ENCODE results near the gene HS3ST4.
"Not testable (repeated sequence)": the region's sequence is repeated elsewhere in the genome, so short reads cannot be mapped to it uniquely, and the experiment has no call there.

Gene HS3ST4

DNA sequence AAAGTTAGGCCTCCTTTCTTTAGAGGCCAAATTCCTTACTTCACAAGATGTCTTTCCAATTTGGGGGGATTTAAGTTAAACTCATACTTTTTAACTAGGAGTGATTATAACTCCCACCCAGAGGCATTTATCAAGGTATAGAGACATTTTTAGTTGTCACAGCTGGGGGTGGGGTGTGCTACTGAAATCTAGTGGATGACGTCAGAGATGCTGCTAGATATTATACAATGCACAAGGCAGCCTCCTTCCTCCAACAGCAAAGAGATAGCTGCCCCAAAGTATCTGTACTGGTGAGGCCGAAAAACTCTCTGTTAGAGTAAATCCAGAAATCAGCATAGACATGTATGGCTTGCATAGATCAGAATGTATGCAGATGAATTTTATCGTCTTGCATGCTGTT lies 324.0 kb downstream of the HS3ST4 start:
- no peak for DNase-seq

DNA sequence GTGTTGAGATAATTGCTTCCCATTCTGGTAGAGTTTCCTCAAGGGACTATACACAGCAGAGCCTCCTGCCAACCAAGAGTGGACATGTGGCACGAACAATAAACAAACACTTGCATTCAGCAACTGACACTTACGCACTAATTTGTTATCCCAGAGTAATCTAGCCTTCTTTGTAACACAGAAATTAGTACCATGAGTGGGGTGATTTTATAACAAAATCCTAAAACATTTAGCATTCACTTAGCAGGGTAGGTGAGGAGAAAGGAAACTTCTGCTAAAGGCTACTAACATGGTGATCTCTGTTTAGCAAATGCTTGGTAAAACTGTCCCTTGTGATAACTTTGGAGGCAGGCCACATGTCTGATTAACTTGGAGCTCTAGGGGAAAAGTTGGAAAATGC lies 325.2 kb downstream of the HS3ST4 start:
- no peak for DNase-seq

DNA sequence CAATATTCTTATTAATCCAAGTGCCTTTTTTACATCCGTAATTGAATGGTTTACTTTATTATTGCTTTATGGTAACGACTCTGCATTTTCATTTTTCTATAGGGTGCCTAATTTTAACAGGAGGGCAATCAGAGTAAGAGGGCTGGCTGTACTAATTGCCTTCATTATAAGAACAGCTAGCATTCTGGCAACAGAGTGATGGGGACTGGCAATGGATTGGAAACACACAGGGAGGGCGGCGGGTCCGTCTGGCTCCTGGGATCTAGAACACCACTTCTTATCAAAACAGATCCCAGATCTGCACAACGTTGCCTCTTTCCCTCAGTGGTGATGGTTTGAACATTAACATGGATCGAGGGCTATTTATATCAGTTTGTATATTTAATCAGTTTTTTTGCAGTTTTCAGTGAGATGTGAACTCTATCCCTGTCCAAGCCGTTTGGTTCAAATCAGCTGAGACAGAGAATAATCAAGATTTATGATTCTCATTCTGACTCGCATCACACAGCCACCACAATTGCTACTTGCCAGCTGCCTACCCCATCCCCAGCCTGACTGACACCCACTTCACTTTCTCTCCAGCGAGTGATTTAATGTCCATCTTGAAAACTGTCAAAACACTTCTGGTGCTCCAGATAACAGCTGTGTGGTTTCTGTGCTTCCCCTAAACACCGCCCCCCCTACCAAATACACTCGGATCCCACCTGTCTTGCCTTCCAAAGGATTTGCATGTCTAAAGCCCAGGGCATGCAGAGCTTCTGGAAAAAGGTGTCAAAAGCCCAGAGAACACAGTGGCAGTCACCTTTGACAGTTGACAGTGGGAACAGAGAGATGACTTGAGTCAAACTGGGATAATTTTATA lies 327.9 kb downstream of the HS3ST4 start:
- no peak for DNase-seq

DNA sequence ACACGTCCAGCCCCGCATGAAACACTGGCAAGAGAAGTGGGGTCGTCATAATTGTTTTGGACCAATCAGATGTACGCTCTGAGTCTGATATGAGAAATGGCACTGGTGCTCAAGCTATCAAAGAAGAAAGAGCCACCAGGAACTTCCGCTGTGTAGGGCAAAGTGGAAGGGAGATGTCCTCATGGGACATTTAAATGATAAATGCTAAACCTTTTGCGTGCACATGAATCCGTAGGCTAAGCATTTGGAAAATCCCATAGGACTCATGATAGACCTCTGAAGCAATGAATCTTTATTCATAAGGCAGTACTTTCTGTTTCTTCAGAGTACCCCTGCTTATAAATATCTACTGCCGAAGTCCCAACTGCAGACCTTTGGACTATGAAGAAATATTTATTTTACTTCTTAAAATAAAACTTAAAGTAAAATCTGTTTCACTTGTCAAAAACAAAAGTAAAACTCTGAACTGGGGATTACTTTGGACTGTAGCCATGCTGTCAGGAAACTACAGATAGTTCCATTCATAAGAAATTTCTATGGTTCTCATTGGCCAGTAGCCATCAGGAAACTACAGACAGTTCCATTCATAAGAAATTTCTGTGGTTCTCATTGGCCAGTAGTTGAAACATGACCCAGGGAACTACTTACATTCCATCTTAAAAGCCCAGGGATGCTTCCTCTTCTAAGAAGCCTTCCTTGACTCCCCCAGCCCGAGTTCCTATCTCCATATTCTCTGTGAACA lies 335.1 kb downstream of the HS3ST4 start:
- no peak for DNase-seq

DNA sequence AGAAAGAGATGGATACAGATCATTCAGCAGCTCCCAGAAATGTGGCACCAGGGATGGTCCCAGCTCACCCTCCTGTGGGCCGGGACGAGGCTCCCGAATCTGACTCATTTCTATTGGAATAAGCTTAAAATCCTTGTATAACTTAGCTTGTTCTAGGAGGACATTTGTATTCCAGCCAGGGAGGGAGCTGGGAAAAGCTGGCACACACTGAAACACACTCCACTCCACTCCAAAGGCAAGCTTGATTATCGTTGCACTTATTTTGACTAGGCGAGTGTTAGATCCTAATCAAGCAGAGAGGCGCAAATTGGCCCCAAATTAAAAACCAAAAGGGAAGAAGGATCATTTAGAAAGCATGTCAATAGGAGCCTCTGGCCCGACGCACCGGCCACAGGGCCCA lies 339.5 kb downstream of the HS3ST4 start:
- no peak for DNase-seq

DNA sequence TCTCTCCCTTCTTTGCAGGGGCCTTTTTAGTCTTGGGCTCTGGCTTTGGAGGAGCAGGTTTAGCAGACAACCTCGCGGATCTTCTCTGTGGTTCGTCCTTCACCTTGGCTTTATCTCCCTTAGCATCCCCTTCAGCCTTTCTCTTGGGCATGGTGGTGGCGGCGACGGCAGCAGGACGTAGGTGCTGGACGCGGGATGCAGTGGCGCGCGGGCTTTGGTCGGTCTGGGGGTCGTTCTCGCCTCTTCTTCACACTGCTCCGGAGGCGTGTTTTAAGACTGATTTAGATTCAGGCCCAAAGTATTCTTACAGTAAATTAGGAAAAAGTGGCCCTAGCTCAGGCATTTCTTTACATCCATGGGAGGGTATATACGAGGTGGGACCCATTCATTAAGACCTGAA lies 340.9 kb downstream of the HS3ST4 start:
- not testable (repeated sequence) for DNase-seq

DNA sequence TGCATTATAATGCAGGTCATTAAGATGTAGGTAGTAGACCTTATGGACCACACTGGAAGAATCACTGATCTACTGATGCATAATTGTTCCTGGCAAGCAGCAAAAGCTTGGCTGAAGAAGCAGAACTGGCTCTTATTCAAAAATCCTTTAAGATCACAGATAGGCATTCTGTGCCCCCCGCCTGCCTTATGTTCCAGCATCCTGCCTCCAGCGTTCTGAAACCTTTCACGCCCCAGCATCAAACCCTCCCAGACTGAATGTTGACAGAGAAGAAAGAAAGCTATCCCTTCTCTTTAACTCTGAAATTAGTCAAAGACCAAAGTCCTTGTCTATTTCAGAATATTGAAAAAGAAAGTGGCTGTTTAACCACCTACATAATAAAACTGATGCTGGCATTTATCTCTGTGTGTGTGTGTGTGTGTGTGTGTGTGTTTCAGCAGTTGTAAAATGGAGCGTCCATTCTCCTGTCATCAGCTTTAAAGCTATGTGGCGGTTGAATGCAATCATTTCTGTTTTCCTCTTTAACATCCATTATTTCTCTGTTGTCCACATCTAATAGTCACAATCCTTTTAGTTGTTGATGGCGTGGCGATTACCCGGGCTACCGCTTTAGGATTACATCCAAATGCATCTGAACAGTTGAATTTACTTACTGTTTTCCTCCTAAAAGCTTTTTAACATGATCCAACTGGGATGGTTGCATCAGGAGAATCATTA lies 350.4 kb downstream of the HS3ST4 start:
- no peak for DNase-seq

- DNase-seq, result no peak
These were observed 358.7 kb downstream of the HS3ST4 start for GRCh38 chr16:26050472-26050871.

DNA sequence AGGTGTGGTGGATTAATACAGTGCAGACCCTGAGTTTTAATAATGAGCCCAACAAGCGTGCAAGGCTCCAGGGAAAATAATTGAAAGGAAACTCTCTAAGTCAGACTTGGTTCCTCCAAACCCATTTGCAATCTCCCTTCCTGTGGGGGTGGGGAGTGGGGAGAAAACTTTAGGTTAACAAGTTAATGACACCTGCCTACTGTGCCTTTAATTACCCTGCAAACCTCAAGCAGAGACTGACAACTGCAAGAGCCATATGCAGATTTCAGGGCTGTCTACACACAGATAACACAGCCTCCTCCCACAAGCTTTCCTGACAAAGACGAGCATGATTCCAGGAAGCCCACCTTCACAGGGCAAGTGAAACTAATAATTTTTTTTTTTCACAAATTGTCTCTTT lies 359.3 kb downstream of the HS3ST4 start:
- DNase-seq, result no peak

DNA sequence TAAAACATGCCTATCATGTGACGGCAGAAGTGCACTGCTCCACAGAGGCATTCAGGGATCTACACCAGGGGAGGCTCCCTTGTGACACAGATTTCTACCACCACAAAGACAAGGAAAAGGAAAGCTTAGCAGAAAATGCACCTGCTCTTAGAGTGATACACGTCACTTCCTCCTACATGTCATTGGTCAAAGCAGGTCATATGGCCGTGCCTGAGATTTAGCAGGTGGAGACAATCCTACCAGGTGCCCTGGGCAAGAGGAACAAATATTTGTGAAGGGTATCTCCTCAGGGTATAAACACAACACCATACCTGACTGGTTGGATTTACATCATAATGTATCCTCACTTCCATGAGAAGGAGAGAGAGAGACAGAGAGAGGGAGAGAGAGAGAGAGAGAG lies 362.1 kb downstream of the HS3ST4 start:
- no peak for DNase-seq

DNA sequence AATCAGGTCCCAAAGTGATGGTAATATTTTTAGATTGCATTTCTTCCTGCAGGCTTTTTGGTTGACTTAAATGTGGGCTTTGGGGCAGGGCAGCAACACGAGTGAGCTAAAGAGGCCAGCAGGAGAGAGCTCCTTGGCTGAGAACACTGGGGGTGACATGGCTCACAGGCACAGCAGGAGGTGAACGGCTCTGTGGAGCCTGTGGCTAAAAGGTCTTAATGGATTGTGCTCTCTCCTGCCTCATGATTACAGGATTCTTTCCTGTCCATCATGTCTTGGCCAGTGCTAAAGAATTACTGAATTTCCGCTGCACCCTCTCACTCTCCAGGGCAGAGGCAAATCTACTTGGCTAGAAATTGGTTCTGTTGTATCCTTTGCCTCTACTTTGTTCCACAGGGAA lies 366.6 kb downstream of the HS3ST4 start:
- DNase-seq, result no peak

DNA sequence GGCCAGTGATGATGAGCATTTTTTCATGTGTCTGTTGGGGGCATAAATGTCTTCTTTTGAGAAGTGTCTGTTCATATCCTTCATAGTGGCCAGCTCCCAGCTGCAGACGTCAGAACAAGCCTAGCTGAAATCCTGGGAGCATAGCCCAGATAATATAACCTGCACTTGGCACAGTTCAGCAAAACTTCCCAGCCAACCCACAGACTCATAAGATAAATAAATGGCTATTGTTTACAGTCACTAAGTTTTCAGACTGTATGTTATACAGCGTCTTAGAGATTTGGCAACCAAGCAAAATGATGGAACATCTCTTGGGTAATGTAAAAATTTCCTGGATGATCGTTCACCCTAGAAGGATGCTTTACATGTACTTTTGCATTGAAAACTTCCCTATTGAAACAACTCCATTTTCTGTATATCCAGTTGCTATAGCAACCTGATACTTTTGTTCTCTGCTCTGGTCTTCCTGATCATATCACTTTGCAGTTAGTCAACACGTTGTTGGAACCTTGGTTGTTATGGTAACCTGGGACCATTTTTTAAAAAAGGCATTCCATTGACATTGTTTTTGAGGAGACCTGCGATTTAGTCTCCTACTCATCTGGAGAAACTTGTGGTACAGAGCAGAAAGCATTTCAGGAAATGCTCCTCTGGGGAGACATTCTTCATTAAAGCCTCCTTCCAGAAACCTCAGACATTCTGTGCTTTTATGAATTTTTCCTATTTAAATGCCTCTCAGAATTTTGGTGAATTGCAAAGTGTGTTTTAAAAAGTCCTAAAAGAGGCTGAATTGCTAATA lies 378.7 kb downstream of the HS3ST4 start:
- DNase-seq, result peak; percentile 86

DNA sequence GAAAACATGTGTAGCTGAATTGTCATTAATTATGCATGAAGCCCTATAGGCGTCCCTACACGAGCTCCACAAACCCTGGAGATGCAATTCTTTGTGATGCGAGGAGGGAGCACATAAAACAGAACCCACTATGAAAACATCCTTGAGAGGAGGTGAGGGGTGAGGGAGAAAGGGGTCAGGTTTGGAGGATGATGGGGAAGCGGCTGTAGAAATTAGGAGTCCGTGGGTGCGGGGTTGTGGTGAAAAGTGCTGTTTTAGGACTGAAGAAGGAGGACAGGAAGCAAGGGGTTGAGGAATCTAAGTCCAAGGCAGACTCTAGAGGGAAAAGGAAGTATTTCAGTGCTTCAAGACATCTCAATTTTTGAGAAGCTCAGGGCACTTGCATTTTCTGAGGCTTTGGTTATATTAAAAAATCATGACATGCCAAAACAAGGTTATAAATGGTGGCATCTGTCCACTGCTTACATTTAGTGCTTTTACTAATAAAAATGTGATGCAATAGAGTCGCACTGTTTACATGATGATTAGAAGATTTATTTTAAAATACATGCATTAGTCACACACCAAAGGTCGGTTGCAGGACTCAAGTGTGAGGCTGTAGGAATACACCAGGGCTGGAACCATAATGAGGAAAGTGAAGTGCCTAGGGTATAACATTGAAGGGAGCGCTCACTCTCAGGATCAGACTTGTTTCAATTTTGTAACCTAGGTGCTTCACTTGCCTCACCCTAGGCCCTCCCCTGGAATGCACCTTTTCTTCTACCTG lies 379.5 kb downstream of the HS3ST4 start:
- DNase-seq, result peak; percentile 49

- DNase-seq, result no peak
These were observed 387.1 kb downstream of the HS3ST4 start for GRCh38 chr16:26078716-26079355.

- DNase-seq, result no peak
These were observed 395.3 kb downstream of the HS3ST4 start for GRCh38 chr16:26087091-26087490.

GRCh38 chr16:26091511-26091910 lies 399.8 kb downstream of the HS3ST4 start:
- DNase-seq, result no peak

DNA sequence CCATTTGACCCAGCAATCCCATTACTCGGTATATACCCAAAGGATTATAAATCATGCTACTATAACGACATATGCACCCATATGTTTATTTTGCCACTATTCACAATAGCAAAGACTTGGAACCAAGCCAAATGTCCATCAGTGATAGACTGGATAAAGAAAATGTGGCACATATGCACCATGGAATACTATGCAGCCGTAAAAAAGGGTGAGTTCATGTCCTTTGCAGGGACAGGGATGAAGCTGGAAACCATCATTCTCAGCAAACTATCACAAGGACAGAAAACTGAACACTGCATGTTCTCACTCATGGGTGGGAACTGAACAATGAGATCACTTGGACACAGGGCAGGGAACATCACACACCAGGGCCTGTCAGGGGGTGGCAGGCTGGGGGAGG lies 406.4 kb downstream of the HS3ST4 start:
- not testable (repeated sequence) for DNase-seq

DNA sequence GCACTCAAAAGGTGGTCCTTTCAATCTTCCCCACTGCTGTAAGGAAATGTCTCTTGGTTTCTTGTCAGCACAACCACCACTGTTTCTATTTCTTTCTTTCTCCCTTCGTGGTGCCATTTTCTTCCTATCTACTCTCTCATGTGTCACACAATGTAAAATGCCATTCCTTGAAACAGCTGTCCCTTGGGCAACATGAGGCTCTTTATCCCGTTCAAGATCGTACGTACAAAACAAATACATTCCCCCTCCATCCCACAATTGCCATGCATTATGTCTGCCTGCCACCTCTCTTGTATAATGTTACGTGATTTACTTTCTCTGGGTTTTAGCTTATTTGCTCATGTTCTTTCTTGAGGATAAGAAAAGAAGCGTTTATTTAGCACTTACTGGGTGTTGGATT lies 410.6 kb downstream of the HS3ST4 start:
- DNase-seq, result no peak

GRCh38 chr16:26108836-26109505 lies 417.2 kb downstream of the HS3ST4 start:
- DNase-seq, result no peak

GRCh38 chr16:26111900-26112299 lies 420.1 kb downstream of the HS3ST4 start:
- DNase-seq, result no peak

GRCh38 chr16:26118575-26118974 lies 426.8 kb downstream of the HS3ST4 start:
- DNase-seq, result no peak

All from femur (tissue), 1 donor.